ENCODE measurements around the gene CYB561.

CYB561 gene

GRCh38 chr17:63412234-63412633 is 33.9 kb downstream of the CYB561 start:
- DNase-seq (ENCODE audit: low read depth in 2 of 2), result no peak

- no peak for DNase-seq (ENCODE audit: low read depth in 2 of 2)
These were observed 38.3 kb downstream of the CYB561 start for GRCh38 chr17:63407741-63408330.

- peak; percentile 20 to 49 for DNase-seq (ENCODE audit: low read depth in 2 of 2)
These were observed 39.3 kb downstream of the CYB561 start for GRCh38 chr17:63406689-63407330.

GRCh38 chr17:63405741-63406261 is 40.3 kb downstream of the CYB561 start:
- DNase-seq (ENCODE audit: low read depth in 2 of 2), result no peak

- DNase-seq (ENCODE audit: low read depth in 2 of 2), result no peak
These were observed 41.1 kb downstream of the CYB561 start for GRCh38 chr17:63405020-63405419.

- no peak for DNase-seq (ENCODE audit: low read depth in 2 of 2)
These were observed 43.5 kb downstream of the CYB561 start for GRCh38 chr17:63402431-63403212.

GRCh38 chr17:63399856-63400255 is 46.2 kb downstream of the CYB561 start:
- DNase-seq (ENCODE audit: low read depth in 2 of 2), result no peak

- DNase-seq (ENCODE audit: low read depth in 2 of 2), result no peak
These were observed 46.8 kb downstream of the CYB561 start for GRCh38 chr17:63399316-63399715.

- DNase-seq (ENCODE audit: low read depth in 2 of 2), result no peak
These were observed 47.4 kb downstream of the CYB561 start for GRCh38 chr17:63398680-63399079.

GRCh38 chr17:63395075-63395805 is 50.9 kb downstream of the CYB561 start:
- no peak for DNase-seq (ENCODE audit: low read depth in 2 of 2)

GRCh38 chr17:63390090-63390489 is 56.0 kb downstream of the CYB561 start:
- no peak for DNase-seq (ENCODE audit: low read depth in 2 of 2)

GRCh38 chr17:63387656-63388340 is 58.3 kb downstream of the CYB561 start:
- no peak for DNase-seq (ENCODE audit: low read depth in 2 of 2)

- no peak for DNase-seq (ENCODE audit: low read depth in 2 of 2)
These were observed 63.3 kb downstream of the CYB561 start for GRCh38 chr17:63382826-63383225.

All from stimulated activated CD8-positive, alpha-beta memory T cell treated with anti-CD3 and anti-CD28 coated beads, Interleukin-7, amount 100 ng/mL, for 4 hours (primary cell).